IMR-90 (cell line): ENCODE data around the gene AFF2. TPM values are rescaled to one million over a fixed set of nuclear protein-coding genes. Genes with fewer than 3 reads are reported as not detected.

Experiments
- ATAC-seq: fragments of 200-7000 bp; cut with Tn5 transposase; 2 replicates; pipeline ENCODE4 v1.9.1; 2020; ENCODE audit warnings: low read depth, mild to moderate bottlenecking, moderate library complexity
- BruUV-seq: library from RNA; stranded (reverse); fragments of 400-500 nt; replicated peaks from 2 replicates; lab custom pipeline; 2021; lab: Mats Ljungman, UMichigan
- CTCF ChIA-PET: fragments of 300-600 bp; formaldehyde crosslinking; extraction: SDS; loops from one replicate; lab custom pipeline; 2021; ENCODE audit warnings: antibody characterized with exemption; lab: Yijun Ruan, JAX
- POLR2A ChIA-PET: fragments of 300-600 bp; sonication (Branson Sonifier 250); formaldehyde crosslinking; loops from one replicate; lab custom pipeline; 2022; ENCODE audit warnings: antibody characterized with exemption; ENCODE audit not compliant: unreplicated experiment; lab: Charles Lee
- DNase-seq: peaks from one replicate; pipeline ENCODE4 v3.0.0; 2013
- H2AFZ ChIP-seq: replicated peaks from 2 replicates; pipeline ENCODE3; 2013; ENCODE audit warnings: low read length, mild to moderate bottlenecking; ENCODE audit not compliant: poor library complexity
- H2AK5ac ChIP-seq: 2 replicates; pipeline ENCODE4 v1.6.1; 2013; ENCODE audit warnings: low read depth, low read length, inconsistent platforms
- H2AK9ac ChIP-seq: replicated peaks from 2 replicates; pipeline ENCODE3; 2013; ENCODE audit warnings: mild to moderate bottlenecking, low read depth, low read length, moderate library complexity; ENCODE audit not compliant: poor library complexity
- H2BK120ac ChIP-seq: 2 replicates; pipeline ENCODE4 v1.6.1; 2013; ENCODE audit warnings: low read depth, low read length, inconsistent platforms
- H2BK15ac ChIP-seq: 3 replicates; pipeline ENCODE4 v1.6.1; 2013; ENCODE audit warnings: low read depth, low read length, inconsistent platforms
- H2BK20ac ChIP-seq: 2 replicates; pipeline ENCODE4 v1.6.1; 2013; ENCODE audit warnings: low read depth, mild to moderate bottlenecking, inconsistent platforms, low read length, moderate library complexity
- H2BK5ac ChIP-seq: 2 replicates; pipeline ENCODE4 v1.6.1; 2013; ENCODE audit warnings: mild to moderate bottlenecking, low read depth, low read length, inconsistent platforms; ENCODE audit not compliant: poor library complexity, severe bottlenecking
- H3K14ac ChIP-seq: replicated peaks from 2 replicates; pipeline ENCODE4 v1.6.1; 2013; ENCODE audit warnings: low read depth, low read length, inconsistent platforms
- H3K18ac ChIP-seq: 2 replicates; pipeline ENCODE4 v1.6.1; 2013; ENCODE audit warnings: low read depth, low read length, control low read depth
- H3K23ac ChIP-seq: 2 replicates; pipeline ENCODE4 v1.6.1; 2013; ENCODE audit warnings: low read depth, low read length, inconsistent platforms
- H3K27ac ChIP-seq: 2 replicates; pipeline ENCODE4 v1.5.1; 2013; ENCODE audit warnings: mild to moderate bottlenecking, control low read depth, low read length; ENCODE audit not compliant: insufficient read depth
- H3K27me3 ChIP-seq: 2 replicates; pipeline ENCODE4 v1.6.1; 2013; ENCODE audit warnings: low read length; ENCODE audit not compliant: control insufficient read depth, insufficient read depth
- H3K36me3 ChIP-seq: 2 replicates; pipeline ENCODE4 v1.6.1; 2013; ENCODE audit warnings: low read length, mixed read lengths; ENCODE audit not compliant: control insufficient read depth, insufficient read depth
- H3K4ac ChIP-seq: 2 replicates; pipeline ENCODE4 v1.6.1; 2013; ENCODE audit warnings: low read depth, low read length, inconsistent platforms
- H3K4me1 ChIP-seq: 2 replicates; pipeline ENCODE4 v1.6.1; 2013; ENCODE audit warnings: low read length, mixed read lengths; ENCODE audit not compliant: control insufficient read depth, insufficient read depth
- H3K4me2 ChIP-seq: 2 replicates; pipeline ENCODE4 v1.6.1; 2013; ENCODE audit warnings: low read depth, mild to moderate bottlenecking, control low read depth, low read length, moderate library complexity
- H3K4me3 ChIP-seq: 2 replicates; pipeline ENCODE4 v1.5.1; 2013; ENCODE audit warnings: low read depth, mild to moderate bottlenecking, control low read depth, low read length, moderate library complexity; ENCODE audit not compliant: insufficient read depth
- H3K56ac ChIP-seq: 2 replicates; pipeline ENCODE4 v1.6.1; 2013; ENCODE audit warnings: low read length, inconsistent platforms; ENCODE audit not compliant: insufficient read depth; ENCODE audit errors: extremely low read depth
- H3K79me1 ChIP-seq, 2 experiments: 2 replicates each; pipeline ENCODE4 v1.6.1; 2013; ENCODE audit warnings: low read length in 2 of 2, inconsistent platforms in 1 of 2, low read depth in 1 of 2
- H3K9ac ChIP-seq: 2 replicates; pipeline ENCODE4 v1.6.1; 2013; ENCODE audit warnings: low read depth, low read length, control low read depth
- H3K9me1 ChIP-seq: 2 replicates; pipeline ENCODE4 v1.6.1; 2013; ENCODE audit warnings: low read length, inconsistent platforms; ENCODE audit not compliant: insufficient read depth
- H3K9me3 ChIP-seq: 2 replicates; pipeline ENCODE4 v1.6.1; 2013; ENCODE audit warnings: low read length; ENCODE audit not compliant: control insufficient read depth, insufficient read depth
- H4K20me1 ChIP-seq: 2 replicates; pipeline ENCODE4 v1.6.1; 2013; ENCODE audit warnings: low read length, inconsistent platforms; ENCODE audit not compliant: insufficient read depth
- H4K5ac ChIP-seq: 2 replicates; pipeline ENCODE4 v1.6.1; 2013; ENCODE audit warnings: mild to moderate bottlenecking, low read depth, low read length, control low read depth
- H4K8ac ChIP-seq, 2 experiments: 2 replicates each; pipeline ENCODE4 v1.6.1; 2013; ENCODE audit warnings: low read depth in 2 of 2, low read length in 2 of 2, control low read depth in 1 of 2, inconsistent platforms in 1 of 2
- H4K91ac ChIP-seq: 2 replicates; pipeline ENCODE4 v1.6.1; 2013; ENCODE audit warnings: low read depth, low read length, inconsistent platforms; ENCODE audit not compliant: insufficient read depth
- MAFK ChIP-seq: IDR thresholded peaks from 2 replicates; pipeline ENCODE4 v1.6.1; 2012; ENCODE audit warnings: low read depth, low read length, improper control_type of control experiment
- MAZ ChIP-seq: IDR thresholded peaks from 2 replicates; pipeline ENCODE4 v1.6.1; 2012; ENCODE audit warnings: low read depth, mild to moderate bottlenecking, low read length, improper control_type of control experiment, moderate library complexity, borderline replicate concordance
- RCOR1 ChIP-seq: IDR thresholded peaks from 2 replicates; pipeline ENCODE4 v1.6.1; 2012; ENCODE audit warnings: mild to moderate bottlenecking, low read length, improper control_type of control experiment; ENCODE audit not compliant: insufficient replicate concordance
- WGBS, 2 experiments: methylation state at CpG; one replicate each; pipeline versions ENCODE4 v1.1.5 to v1.1.7; 2013; ENCODE audit warnings: missing lambda C conversion rate in 2 of 2; ENCODE audit not compliant: insufficient read length in 1 of 2; ENCODE audit errors: extremely low coverage in 2 of 2; 5-methylcytosine and 5-hydroxymethylcytosine counted together
- dilution Hi-C: fragments of 300-500 bp; cut with HindIII; formaldehyde crosslinking; loops from one replicate; pipeline ENCODE4 v1.14.3; 2018; ENCODE audit warnings: low sequenced_read_pairs; ENCODE audit not compliant: unreplicated experiment
- in situ Hi-C: fragments of 300-500 bp; cut with MboI; formaldehyde crosslinking; loops from 3 replicates; pipeline ENCODE4 v1.14.3; 2019; ENCODE audit warnings: low sequenced_read_pairs, inconsistent platforms, mixed read lengths
- intact Hi-C: fragments of 100-400 bp; cut with micrococcal nuclease; formaldehyde crosslinking; loops from 2 replicates; pipeline ENCODE4 v1.10.0; 2022
- polyA plus RNA-seq, 3 experiments: library from polyadenylated mRNA; depleted of rRNA; stranded (reverse); fragments of >200 nt; gene quantifications; 2 replicates each; pipeline ENCODE4 v1.2.3, GENCODE V29; 2012; ENCODE audit warnings: low replicate concordance in 1 of 3
- total RNA-seq: library from RNA; depleted of rRNA; stranded (reverse); fragments of >200 nt; gene quantifications from 2 replicates; pipeline ENCODE4 v1.2.3, GENCODE V29; 2012
- TF ChIP-seq, protein P1 (sequence below): fragments of 150-350 bp; IDR thresholded peaks from 2 replicates; pipeline ENCODE4 v1.6.1; 2017; ENCODE audit warnings: mild to moderate bottlenecking, antibody characterized with exemption, low read length, low read depth

The AFF2 gene
- total and polyA plus RNA-seq, 2 of the 4 experiments (the other 2 are of a cell fraction), result 0.15 to 0.72 TPM

DNA sequence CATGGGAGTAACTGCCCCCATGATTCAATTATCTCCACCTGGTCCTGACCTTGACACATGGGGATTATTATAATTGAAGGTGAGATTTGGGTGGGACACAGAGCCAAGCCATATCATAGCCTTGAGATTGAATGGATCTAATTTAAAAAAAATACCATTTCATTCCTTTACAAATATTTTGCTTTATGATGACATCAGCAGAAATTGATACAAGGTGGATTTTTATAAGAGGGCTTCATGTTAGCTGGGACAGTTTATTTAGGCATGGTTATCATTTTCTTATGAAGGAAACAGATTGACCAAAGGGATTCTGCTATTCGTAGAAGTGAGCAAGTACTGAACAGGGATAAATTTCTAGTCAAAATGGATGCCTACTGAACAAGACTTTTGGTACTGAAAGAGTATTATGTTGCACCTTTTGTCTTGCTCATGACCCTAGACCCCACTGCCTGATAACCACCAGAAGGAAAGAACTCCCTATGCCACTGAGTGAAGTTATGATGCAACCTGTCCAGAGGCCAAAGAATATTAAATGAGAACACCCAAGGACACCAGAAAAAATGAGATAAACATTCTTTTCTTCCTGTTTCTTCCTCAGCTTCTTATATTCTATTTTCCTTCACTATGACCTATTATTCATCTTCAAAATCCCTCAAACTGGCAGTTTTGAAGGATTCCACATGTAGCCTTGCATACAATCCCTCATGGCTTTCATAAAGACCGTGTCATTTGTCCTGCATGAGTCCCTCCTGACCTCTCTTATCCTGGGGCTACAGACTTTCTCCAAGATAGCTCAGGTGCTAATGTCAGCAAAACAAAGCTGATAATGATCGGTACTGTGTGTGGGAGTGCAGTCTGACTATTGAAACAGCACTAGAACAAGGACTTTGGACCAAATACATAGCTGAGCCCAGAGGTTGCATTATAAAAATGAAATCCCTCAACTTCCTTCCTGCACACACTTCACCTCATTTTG, 118.3 kb downstream of the AFF2 start:
- Histone ChIP-seq H3K4me3 (no peak overlapping the region), H2AK5ac (no peak overlapping the region), H4K91ac (no peak overlapping the region), H2BK5ac (no peak overlapping the region), H3K4me1 (no peaks in the 10 kb centered on the region), H3K4me2 (no peak overlapping the region), H3K18ac (no peak overlapping the region), H3K9ac (no peak overlapping the region), H2BK20ac (no peak overlapping the region), H3K9me3 (peaks cover 2% of the 10 kb centered on the region; the same call in 1 of the 2 replicates), H3K23ac (no peak overlapping the region), H2AK9ac (no peak overlapping the region), H2AFZ (no peak overlapping the region), H3K27me3 (no peaks in the 10 kb centered on the region), H3K9me1 (no peaks in the 10 kb centered on the region), H4K8ac (no peak overlapping the region), H4K5ac (no peak overlapping the region), H3K4ac (no peak overlapping the region), H2BK120ac (no peak overlapping the region), H3K36me3 (no peaks in the 10 kb centered on the region), H3K79me1 (no peaks in the 10 kb centered on the region), H2BK15ac (no peak overlapping the region), H4K20me1 (no peaks in the 10 kb centered on the region), H3K27ac (no peak overlapping the region), H3K56ac (no peak overlapping the region), H3K14ac (no peak overlapping the region)
- ATAC-seq (no peak), DNase-seq (no peak)
- TF ChIP-seq MAFK (peak; percentile 97), MAZ (no peak), RCOR1 (no peak)
- TF ChIP-seq, protein P1, sequence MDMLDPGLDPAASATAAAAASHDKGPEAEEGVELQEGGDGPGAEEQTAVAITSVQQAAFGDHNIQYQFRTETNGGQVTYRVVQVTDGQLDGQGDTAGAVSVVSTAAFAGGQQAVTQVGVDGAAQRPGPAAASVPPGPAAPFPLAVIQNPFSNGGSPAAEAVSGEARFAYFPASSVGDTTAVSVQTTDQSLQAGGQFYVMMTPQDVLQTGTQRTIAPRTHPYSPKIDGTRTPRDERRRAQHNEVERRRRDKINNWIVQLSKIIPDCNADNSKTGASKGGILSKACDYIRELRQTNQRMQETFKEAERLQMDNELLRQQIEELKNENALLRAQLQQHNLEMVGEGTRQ, result no peak
- intact Hi-C loops (no loop called here), dilution Hi-C loops (no loop called here), in situ Hi-C loops (no loop called here)
- CTCF ChIA-PET, result no interaction called here
- POLR2A ChIA-PET, result interaction anchor here (0.8 kb wide), 1 partner anchor 317 kb away, joined by 3 read pairs; no protein-coding TSS in a partner anchor
- WGBS, 2 experiments, result no CpG with 5 or more reads among the region's 3 CpGs
- no TSS peak for BruUV-seq
